ENCODE measurements around the gene WBP1L. TPM values are rescaled to one million over a fixed set of nuclear protein-coding genes. Genes with fewer than 3 reads are reported as not detected.

Gene WBP1L
- total RNA-seq, 1 donor from 2014 or later, result 30.7 TPM

DNA sequence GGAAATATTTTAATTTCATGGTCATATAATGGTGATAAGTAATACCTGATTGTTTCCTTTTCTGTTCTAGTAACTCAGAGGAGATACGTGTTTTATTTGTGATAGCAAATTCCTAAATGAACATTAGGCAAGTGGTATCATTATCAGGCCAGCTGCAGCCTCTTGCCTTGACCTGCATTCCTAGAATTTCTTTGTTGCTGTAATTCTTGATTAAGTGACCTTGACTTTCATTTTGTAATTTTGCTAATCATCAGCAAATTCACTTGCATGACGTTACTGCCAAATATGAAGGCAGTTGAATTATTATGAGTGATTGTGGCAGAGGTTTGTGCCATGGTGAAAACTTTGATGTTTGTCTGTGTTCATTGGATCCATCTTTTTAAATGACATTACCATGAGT lies 119.9 kb downstream of the WBP1L start:
- no peak overlapping the region for H3K4me3 Mint-ChIP-seq (ENCODE audit: low read depth)
- DNase-seq (ENCODE audit: low spot score, unreplicated experiment), result no peak
- H3K27ac Mint-ChIP-seq, result no peak overlapping the region
- H3K4me1 Mint-ChIP-seq (ENCODE audit: low read depth), result peaks cover under 1% of the 10 kb centered on the region
- H3K36me3 Mint-ChIP-seq (ENCODE audit: insufficient read depth), result peaks cover 5% of the 10 kb centered on the region
- TF ChIP-seq, protein P1, sequence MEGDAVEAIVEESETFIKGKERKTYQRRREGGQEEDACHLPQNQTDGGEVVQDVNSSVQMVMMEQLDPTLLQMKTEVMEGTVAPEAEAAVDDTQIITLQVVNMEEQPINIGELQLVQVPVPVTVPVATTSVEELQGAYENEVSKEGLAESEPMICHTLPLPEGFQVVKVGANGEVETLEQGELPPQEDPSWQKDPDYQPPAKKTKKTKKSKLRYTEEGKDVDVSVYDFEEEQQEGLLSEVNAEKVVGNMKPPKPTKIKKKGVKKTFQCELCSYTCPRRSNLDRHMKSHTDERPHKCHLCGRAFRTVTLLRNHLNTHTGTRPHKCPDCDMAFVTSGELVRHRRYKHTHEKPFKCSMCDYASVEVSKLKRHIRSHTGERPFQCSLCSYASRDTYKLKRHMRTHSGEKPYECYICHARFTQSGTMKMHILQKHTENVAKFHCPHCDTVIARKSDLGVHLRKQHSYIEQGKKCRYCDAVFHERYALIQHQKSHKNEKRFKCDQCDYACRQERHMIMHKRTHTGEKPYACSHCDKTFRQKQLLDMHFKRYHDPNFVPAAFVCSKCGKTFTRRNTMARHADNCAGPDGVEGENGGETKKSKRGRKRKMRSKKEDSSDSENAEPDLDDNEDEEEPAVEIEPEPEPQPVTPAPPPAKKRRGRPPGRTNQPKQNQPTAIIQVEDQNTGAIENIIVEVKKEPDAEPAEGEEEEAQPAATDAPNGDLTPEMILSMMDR (IDR thresholded peaks at IDR 0.05; ENCODE audit: unreplicated experiment), result no peak
- H3K27me3 Mint-ChIP-seq, result no peaks in the 10 kb centered on the region
- no peaks in the 10 kb centered on the region for H3K9me3 Mint-ChIP-seq (ENCODE audit: low read depth)

DNA sequence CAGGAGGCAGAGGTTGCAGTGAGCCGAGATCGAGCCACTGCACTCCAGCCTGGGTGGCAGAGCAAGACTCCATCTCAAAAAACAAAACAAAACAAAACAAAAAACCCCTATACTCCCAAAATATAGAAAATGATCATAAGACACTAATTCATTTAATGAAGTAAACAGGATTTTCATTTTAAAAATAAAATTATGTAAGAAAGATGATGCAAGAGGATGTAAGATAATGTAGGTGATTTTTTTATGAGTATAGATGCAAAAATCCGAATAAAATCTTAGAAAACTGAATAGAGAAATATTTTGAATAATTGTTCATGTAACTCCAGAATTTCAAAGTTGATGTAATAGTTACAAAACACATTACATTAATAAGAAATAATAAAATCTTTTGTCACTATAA lies 121.9 kb downstream of the WBP1L start:
- no peak for DNase-seq (ENCODE audit: low spot score, unreplicated experiment)
- no peak overlapping the region for H3K27ac Mint-ChIP-seq
- peaks cover 5% of the 10 kb centered on the region for H3K36me3 Mint-ChIP-seq (ENCODE audit: insufficient read depth)
- H3K27me3 Mint-ChIP-seq, result no peaks in the 10 kb centered on the region
- no peaks in the 10 kb centered on the region for H3K9me3 Mint-ChIP-seq (ENCODE audit: low read depth)
- peaks cover 13% of the 10 kb centered on the region for H3K4me1 Mint-ChIP-seq (ENCODE audit: low read depth)
- TF ChIP-seq, protein P1 (IDR thresholded peaks at IDR 0.05; ENCODE audit: unreplicated experiment), result no peak
- H3K4me3 Mint-ChIP-seq (ENCODE audit: low read depth), result no peak overlapping the region

Other genes starting within 250 kb of the WBP1L start
- 87.2 and 104 TPM in 2 replicates for gene ACTR1A, start 241.2 kb upstream of the WBP1L start, total RNA-seq
- 23.0 and 25.8 TPM in 2 replicates for gene SUFU, start 240.0 kb upstream of the WBP1L start, total RNA-seq
- gene TRIM8, start 99.5 kb upstream of the WBP1L start, total RNA-seq, result 66.1 and 69.1 TPM in 2 replicates
- gene ARL3, start 29.6 kb upstream of the WBP1L start, total RNA-seq, result 24.9 and 25.0 TPM in 2 replicates
- gene SFXN2, start 29.3 kb upstream of the WBP1L start, total RNA-seq, result 33.9 and 34.2 TPM in 2 replicates
- not detected in 2 replicates for gene CYP17A1, start 93.5 kb downstream of the WBP1L start, total RNA-seq
- 18.3 and 23.1 TPM in 2 replicates for gene BORCS7, start 110.3 kb downstream of the WBP1L start, total RNA-seq
- 20.2 and 26.9 TPM in 2 replicates for gene AS3MT, start 125.5 kb downstream of the WBP1L start, total RNA-seq
- gene CNNM2, start 174.3 kb downstream of the WBP1L start, total RNA-seq, result 12.5 and 14.5 TPM in 2 replicates